NB4 (cell line): ENCODE data around the gene OR52W1.
A peak's percentile ranks its signal among the peaks of the same experiment; 100 is the strongest.

Source experiments
- DNase-seq: peaks from one replicate; pipeline ENCODE4 v3.0.0; 2010; ENCODE audit warnings: low read depth
- H3K4me3 ChIP-seq: one replicate; pipeline ENCODE4 v1.5.1; 2011; ENCODE audit warnings: mild to moderate bottlenecking, low read depth, low read length, moderate library complexity
- MYC ChIP-seq: IDR thresholded peaks from 2 replicates; pipeline ENCODE4 v1.6.1; 2011; ENCODE audit warnings: low read depth, low read length
- POLR2A ChIP-seq: IDR thresholded peaks from 2 replicates; pipeline ENCODE4 v1.6.1; 2011; ENCODE audit warnings: mild to moderate bottlenecking; ENCODE audit not compliant: insufficient read length; ENCODE audit errors: extremely low read depth
- TF ChIP-seq, protein P1 (sequence below): IDR thresholded peaks from one replicate; pipeline ENCODE4 v1.5.1; 2012; ENCODE audit warnings: low read depth, low read length
- TF ChIP-seq, protein P2 (sequence below): IDR thresholded peaks from 2 replicates; pipeline ENCODE4 v1.6.1; 2011; ENCODE audit warnings: low read depth, low read length

Gene OR52W1

DNA sequence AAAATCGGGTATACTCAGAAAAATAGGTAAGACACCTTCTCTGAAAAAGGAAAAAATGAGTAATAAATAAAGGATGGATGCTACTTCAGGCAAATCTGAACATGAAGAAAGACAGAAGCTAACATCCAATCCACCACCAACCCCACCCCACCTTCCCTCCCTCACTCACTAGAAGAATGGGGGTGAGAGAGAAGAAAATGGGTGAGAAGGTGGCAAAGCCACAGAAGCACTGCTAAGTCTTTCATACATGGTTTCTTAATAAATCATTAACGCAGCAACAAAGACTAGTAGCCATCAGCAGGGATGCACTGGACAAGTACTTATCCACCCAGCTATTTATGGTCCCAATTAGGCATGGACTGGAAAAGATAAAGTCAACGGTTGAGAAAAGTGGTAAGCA is 29.5 kb downstream of the OR52W1 start:
- no peak for DNase-seq
- H3K4me3 ChIP-seq = no peak overlapping the region
- TF ChIP-seq, protein P1, sequence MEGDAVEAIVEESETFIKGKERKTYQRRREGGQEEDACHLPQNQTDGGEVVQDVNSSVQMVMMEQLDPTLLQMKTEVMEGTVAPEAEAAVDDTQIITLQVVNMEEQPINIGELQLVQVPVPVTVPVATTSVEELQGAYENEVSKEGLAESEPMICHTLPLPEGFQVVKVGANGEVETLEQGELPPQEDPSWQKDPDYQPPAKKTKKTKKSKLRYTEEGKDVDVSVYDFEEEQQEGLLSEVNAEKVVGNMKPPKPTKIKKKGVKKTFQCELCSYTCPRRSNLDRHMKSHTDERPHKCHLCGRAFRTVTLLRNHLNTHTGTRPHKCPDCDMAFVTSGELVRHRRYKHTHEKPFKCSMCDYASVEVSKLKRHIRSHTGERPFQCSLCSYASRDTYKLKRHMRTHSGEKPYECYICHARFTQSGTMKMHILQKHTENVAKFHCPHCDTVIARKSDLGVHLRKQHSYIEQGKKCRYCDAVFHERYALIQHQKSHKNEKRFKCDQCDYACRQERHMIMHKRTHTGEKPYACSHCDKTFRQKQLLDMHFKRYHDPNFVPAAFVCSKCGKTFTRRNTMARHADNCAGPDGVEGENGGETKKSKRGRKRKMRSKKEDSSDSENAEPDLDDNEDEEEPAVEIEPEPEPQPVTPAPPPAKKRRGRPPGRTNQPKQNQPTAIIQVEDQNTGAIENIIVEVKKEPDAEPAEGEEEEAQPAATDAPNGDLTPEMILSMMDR = no peak
- no peak for TF ChIP-seq POLR2A
- TF ChIP-seq, protein P2, sequence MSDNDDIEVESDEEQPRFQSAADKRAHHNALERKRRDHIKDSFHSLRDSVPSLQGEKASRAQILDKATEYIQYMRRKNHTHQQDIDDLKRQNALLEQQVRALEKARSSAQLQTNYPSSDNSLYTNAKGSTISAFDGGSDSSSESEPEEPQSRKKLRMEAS = no peak
- no peak for TF ChIP-seq MYC

DNA sequence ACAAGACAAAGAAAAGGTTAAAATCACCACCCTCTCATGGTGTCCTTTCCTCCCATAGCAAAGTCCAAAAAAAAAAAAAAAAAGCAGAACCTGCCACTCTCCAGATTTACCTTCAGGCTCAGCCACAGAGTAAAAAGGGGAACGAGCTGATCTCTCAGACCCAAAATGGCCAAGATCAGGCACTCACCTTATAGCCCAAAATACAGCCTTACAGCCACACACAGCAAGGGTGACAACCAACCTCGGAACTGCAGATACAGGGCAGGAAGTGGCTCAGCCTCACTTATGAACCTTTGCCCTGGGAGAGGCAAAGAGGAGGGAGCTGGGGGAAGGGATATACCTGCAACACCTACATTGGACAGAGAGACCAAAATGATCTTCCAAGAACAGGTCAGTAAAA is 30.9 kb downstream of the OR52W1 start:
- no peak for DNase-seq
- H3K4me3 ChIP-seq = no peak overlapping the region
- TF ChIP-seq MYC (no peak), POLR2A (no peak)
- TF ChIP-seq, protein P1 = no peak
- TF ChIP-seq, protein P2 = no peak

DNA sequence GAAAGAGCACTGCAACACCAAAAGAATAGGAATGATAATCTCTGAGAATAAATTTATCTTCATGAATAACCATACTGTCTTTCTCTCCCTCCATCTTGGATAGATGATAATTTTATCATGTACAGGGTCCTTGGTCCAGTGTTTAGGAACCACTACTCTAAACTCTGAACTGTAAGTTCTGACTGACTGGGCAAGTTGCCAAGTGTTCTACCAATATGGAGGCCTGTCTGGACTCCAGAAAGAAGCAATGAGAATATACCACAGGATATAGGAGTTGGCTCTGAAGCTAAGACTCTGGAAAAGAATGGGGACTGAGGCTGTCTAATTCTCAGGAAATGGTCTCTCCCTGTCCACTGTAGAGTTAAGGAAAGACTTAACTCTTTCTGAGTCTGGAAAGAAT is 33.9 kb downstream of the OR52W1 start:
- no peak for DNase-seq
- no peak overlapping the region for H3K4me3 ChIP-seq
- no peak for TF ChIP-seq POLR2A
- TF ChIP-seq, protein P1 = no peak
- TF ChIP-seq, protein P2 = no peak
- TF ChIP-seq MYC = no peak

DNA sequence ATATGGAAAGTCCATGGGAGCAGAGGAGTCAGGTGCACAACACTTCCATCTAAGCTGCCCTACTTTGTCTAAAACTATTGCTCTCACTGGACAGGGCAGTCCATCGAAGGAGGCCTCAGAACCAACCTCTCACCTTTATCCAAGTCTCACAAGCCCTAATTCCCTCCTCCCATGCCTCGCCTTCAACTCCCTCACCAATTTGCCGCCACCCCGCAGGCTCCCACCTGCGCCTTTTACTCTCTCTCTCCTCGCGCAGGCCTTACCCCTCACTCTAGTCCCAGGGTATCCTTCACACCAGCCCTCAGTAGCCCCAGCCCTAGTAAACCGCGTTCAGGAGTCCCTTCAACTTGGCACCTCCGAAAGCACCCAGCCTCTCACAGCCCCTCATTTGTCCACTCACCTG is 35.0 kb downstream of the OR52W1 start:
- no peak for DNase-seq
- H3K4me3 ChIP-seq = peak overlapping the region; percentile 97
- TF ChIP-seq, protein P2 = no peak
- TF ChIP-seq POLR2A (no peak), MYC (no peak)
- TF ChIP-seq, protein P1 = no peak

DNA sequence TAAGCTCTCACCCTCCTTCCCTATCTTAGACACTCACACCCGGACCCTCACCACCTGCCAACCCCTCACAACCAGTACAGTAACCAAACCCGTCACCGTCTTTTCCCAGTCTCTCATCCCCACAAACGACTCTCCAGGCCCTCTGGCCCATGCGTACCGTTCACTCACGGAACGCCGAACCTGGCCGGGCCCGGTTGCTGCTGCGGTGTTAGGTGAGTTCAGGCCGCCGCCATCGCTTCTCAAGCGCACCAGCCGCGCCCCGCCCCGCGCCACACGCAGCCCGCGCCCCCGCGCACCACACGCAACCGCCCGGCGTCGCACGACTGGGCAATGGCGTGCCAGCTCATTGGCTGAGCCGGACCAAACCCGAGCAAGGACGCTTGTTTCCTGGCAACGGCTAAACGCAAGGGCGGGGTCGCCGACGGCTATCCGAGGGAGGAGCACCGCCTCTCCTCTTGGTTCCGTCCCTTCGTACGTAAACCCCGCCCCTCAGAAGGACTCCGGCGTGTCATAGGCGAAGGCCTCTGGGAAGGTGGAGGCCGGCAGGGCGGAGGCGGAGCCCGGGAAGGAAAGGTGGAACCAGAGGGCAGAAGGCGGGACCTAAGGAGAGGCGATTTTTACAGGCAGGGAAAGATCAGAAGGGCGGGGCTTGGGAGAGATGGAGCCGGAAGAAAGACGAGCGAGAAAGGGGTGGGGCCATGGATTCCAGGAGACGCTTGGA is 35.5 kb downstream of the OR52W1 start, which contains the start of gene FHIP1B:
Gene FHIP1B, minus strand, starts transcription at position 250 of the 721 bp plus-strand sequence. CDS start 10,120 bp downstream, outside the sequence.
- TF ChIP-seq, protein P1 = no peak
- TF ChIP-seq POLR2A (peak; percentile 67), MYC (no peak)
- TF ChIP-seq, protein P2 = peak; percentile 58; the same call in 1 of the 2 replicates
- peak within 1 kb of the TSS; percentile 97 for H3K4me3 ChIP-seq
- DNase-seq = peak; percentile 99
